Peyer's patch (tissue), 4 donors: ENCODE measurements around the gene PRKCA.

Experiments used
- POLR2A ChIP-seq, 2 donors: fragments of 450-650 bp; IDR thresholded peaks; one replicate each; pipeline ENCODE4 v1.5.1; 2017; ENCODE audit warnings: antibody characterized with exemption in 2 of 2, mild to moderate bottlenecking in 2 of 2, moderate library complexity in 2 of 2
- TF ChIP-seq, protein P1 (sequence below), 6 experiments: fragments of 450-650 bp in 4 of 6; fragments of 200-600 bp in 2 of 6; sonication (generic) in 1 of 6; IDR thresholded peaks; one replicate each; pipeline ENCODE4 v1.5.1; 2017 to 2019; ENCODE audit warnings: antibody characterized with exemption in 6 of 6, mild to moderate bottlenecking in 3 of 6, moderate library complexity in 1 of 6

DNA sequence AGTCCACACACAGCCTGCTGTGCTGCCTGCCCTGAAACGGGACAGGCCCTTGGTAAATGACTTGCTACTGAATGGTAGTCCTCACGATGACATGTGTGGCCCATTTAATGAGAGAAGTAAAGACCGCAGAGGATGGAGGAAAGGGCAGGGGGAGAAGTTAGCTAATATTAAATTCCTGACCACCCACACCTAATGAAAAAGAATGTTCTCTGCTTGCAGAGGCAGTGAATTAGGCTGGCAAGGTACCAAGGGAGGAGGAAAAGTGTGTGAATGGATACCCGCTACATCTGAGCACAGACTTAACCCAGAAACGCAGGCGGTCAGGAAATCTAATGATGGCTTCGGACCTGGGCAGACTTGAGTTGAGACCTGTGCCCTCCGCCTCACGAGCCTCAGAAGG is 141.2 kb downstream of the PRKCA start:
- TF ChIP-seq, protein P1, sequence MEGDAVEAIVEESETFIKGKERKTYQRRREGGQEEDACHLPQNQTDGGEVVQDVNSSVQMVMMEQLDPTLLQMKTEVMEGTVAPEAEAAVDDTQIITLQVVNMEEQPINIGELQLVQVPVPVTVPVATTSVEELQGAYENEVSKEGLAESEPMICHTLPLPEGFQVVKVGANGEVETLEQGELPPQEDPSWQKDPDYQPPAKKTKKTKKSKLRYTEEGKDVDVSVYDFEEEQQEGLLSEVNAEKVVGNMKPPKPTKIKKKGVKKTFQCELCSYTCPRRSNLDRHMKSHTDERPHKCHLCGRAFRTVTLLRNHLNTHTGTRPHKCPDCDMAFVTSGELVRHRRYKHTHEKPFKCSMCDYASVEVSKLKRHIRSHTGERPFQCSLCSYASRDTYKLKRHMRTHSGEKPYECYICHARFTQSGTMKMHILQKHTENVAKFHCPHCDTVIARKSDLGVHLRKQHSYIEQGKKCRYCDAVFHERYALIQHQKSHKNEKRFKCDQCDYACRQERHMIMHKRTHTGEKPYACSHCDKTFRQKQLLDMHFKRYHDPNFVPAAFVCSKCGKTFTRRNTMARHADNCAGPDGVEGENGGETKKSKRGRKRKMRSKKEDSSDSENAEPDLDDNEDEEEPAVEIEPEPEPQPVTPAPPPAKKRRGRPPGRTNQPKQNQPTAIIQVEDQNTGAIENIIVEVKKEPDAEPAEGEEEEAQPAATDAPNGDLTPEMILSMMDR (IDR thresholded peaks at IDR 0.05): no peak
- no peak for TF ChIP-seq POLR2A (IDR thresholded peaks at IDR 0.05)
